ENCODE results near the gene PDE3A. TPM values are rescaled to one million over a fixed set of nuclear protein-coding genes. Genes with fewer than 3 reads are reported as not detected.

The PDE3A gene
- total and polyA plus RNA-seq, 4 donors, result 1.5 to 15.8 (median 3.4) TPM

DNA sequence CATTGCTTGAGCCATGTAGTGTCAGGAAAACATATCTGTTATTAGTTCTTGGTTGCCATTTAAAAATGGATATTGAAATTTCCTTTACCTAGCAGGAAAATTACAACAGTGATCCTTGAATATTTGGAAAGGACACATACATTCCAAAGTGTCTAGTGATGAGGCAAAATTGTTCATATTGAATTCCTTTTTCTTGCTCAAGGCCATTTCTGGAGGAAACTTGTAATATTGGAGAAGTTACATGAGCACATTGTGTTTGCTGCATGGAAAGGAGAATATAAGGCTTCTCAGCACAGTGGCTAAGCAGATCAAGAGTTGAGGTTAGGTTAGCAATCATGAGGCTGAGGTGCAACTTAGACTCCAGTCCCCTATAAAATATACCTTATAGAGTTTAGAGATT lies 121.9 kb downstream of the PDE3A start:
- Histone ChIP-seq H3K27ac (ENCODE audit: low read depth in 1 of 2, low read length in 1 of 2) (peak overlapping the region in 1 of 2 donors; percentile 21), H3K9me3 (ENCODE audit: control insufficient read depth in 4 of 4, insufficient read depth in 3 of 4, low read length in 3 of 4) (no peaks in the 10 kb centered on the region), H3K4me3 (no peak overlapping the region), H3K36me3 (ENCODE audit: control insufficient read depth in 4 of 4, insufficient read depth in 4 of 4, low read length in 4 of 4) (no peaks in the 10 kb centered on the region), H3K9ac (ENCODE audit: insufficient read depth in 1 of 2, low read length in 2 of 2) (no peak overlapping the region), H3K4me1 (ENCODE audit: control insufficient read depth in 5 of 5, insufficient read depth in 5 of 5, low read length in 5 of 5) (peaks cover 0 to 26% (median 0%) of the 10 kb centered on the region in 5 donors), H3K27me3 (ENCODE audit: control insufficient read depth in 3 of 3, insufficient read depth in 3 of 3, low read length in 2 of 3) (no peaks in the 10 kb centered on the region)
- DNase-seq (no peak), ATAC-seq (ENCODE audit: insufficient read depth, low FRiP score) (no peak)
- TF ChIP-seq CTCF (IDR thresholded peaks at IDR 0.05; ENCODE audit: control extremely low read depth, extremely low read depth), result no peak

DNA sequence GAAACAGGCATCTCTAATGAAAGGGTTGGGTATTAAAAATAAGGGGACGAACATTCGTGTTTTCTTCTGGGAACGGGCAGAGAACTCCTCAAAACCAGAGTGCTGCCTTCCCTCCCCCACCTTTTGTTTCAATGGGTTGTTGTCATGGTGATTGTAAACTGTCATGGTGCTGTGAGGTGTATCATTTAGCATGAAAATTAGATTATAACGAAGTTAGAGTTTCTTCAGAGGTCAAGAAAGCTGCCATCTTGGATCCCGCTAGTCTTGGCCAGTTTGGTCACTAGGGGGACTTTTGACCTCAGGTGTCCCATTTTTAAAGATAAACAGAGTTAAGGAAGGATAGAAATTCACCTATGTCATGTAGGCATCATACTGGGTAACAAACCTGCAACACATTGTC lies 123.0 kb downstream of the PDE3A start:
- H3K9ac ChIP-seq (ENCODE audit: insufficient read depth in 1 of 2, low read length in 2 of 2), result no peak overlapping the region
- no peaks in the 10 kb centered on the region for H3K9me3 ChIP-seq (ENCODE audit: control insufficient read depth in 4 of 4, insufficient read depth in 3 of 4, low read length in 3 of 4)
- H3K4me1 ChIP-seq (ENCODE audit: control insufficient read depth in 5 of 5, insufficient read depth in 5 of 5, low read length in 5 of 5), result peaks cover 0 to 30% (median 0%) of the 10 kb centered on the region in 5 donors
- 76 to 78% methylated on average over 5 of the region's 5 CpGs for WGBS, 2 donors
- H3K27ac ChIP-seq (ENCODE audit: low read depth in 1 of 2, low read length in 1 of 2), result no peak overlapping the region
- ATAC-seq (ENCODE audit: insufficient read depth, low FRiP score) (no peak), DNase-seq (no peak)
- no peaks in the 10 kb centered on the region for H3K36me3 ChIP-seq (ENCODE audit: control insufficient read depth in 4 of 4, insufficient read depth in 4 of 4, low read length in 4 of 4)
- TF ChIP-seq CTCF (IDR thresholded peaks at IDR 0.05; ENCODE audit: control extremely low read depth, extremely low read depth), result no peak
- no peaks in the 10 kb centered on the region for H3K27me3 ChIP-seq (ENCODE audit: control insufficient read depth in 3 of 3, insufficient read depth in 3 of 3, low read length in 2 of 3)
- H3K4me3 ChIP-seq, result no peak overlapping the region

GRCh38 chr12:20492251-20492760 lies 124.0 kb downstream of the PDE3A start:
- peak; percentile 45 for ATAC-seq (ENCODE audit: insufficient read depth, low FRiP score)
- no peak for TF ChIP-seq CTCF (IDR thresholded peaks at IDR 0.05; ENCODE audit: control extremely low read depth, extremely low read depth)
- H3K27ac ChIP-seq (ENCODE audit: low read depth in 1 of 2, low read length in 1 of 2), result no peak overlapping the region
- no peak overlapping the region for H3K9ac ChIP-seq (ENCODE audit: insufficient read depth in 1 of 2, low read length in 2 of 2)
- no peak for DNase-seq
- no peaks in the 10 kb centered on the region for H3K27me3 ChIP-seq (ENCODE audit: control insufficient read depth in 3 of 3, insufficient read depth in 3 of 3, low read length in 2 of 3)
- WGBS, 2 donors, result 58 to 68% methylated on average over 4 of the region's 4 CpGs
- H3K4me3 ChIP-seq, result no peak overlapping the region
- H3K4me1 ChIP-seq (ENCODE audit: control insufficient read depth in 5 of 5, insufficient read depth in 5 of 5, low read length in 5 of 5), result peaks cover 0 to 26% (median 0%) of the 10 kb centered on the region in 5 donors
- H3K9me3 ChIP-seq (ENCODE audit: control insufficient read depth in 4 of 4, insufficient read depth in 3 of 4, low read length in 3 of 4), result no peaks in the 10 kb centered on the region
- H3K36me3 ChIP-seq (ENCODE audit: control insufficient read depth in 4 of 4, insufficient read depth in 4 of 4, low read length in 4 of 4), result no peaks in the 10 kb centered on the region

- Histone ChIP-seq H3K4me3 (no peak overlapping the region), H3K27ac (ENCODE audit: low read depth in 1 of 2, low read length in 1 of 2) (no peak overlapping the region), H3K9me3 (ENCODE audit: control insufficient read depth in 4 of 4, insufficient read depth in 3 of 4, low read length in 3 of 4) (no peaks in the 10 kb centered on the region), H3K36me3 (ENCODE audit: control insufficient read depth in 4 of 4, insufficient read depth in 4 of 4, low read length in 4 of 4) (no peaks in the 10 kb centered on the region), H3K4me1 (ENCODE audit: control insufficient read depth in 5 of 5, insufficient read depth in 5 of 5, low read length in 5 of 5) (peaks cover 0 to 23% (median 0%) of the 10 kb centered on the region in 5 donors), H3K27me3 (ENCODE audit: control insufficient read depth in 3 of 3, insufficient read depth in 3 of 3, low read length in 2 of 3) (no peaks in the 10 kb centered on the region), H3K9ac (ENCODE audit: insufficient read depth in 1 of 2, low read length in 2 of 2) (no peak overlapping the region)
- no peak for TF ChIP-seq CTCF (IDR thresholded peaks at IDR 0.05; ENCODE audit: control extremely low read depth, extremely low read depth)
- WGBS, 2 donors, result 67 to 89% methylated on average over 1 of the region's 1 CpG
- ATAC-seq (ENCODE audit: insufficient read depth, low FRiP score) (no peak), DNase-seq (no peak)
These were observed 125.6 kb downstream of the PDE3A start for GRCh38 chr12:20493934-20494333.

All from lung (tissue), 12 donors.